SKM-1 treated with dmso at 0.1 percent for 144 hours (cell line): ENCODE measurements around the gene PRR14L.
A peak's percentile ranks its signal among the peaks of the same experiment; 100 is the strongest.
"Not testable (repeated sequence)": the region's sequence is repeated elsewhere in the genome, so short reads cannot be mapped to it uniquely, and the experiment has no call there.

Experiments used
- DNase-seq: peaks from one replicate; lab custom pipeline; 2025; ENCODE audit not compliant: unreplicated experiment; lab: John Stamatoyannopoulos, UW

PRR14L gene

DNA sequence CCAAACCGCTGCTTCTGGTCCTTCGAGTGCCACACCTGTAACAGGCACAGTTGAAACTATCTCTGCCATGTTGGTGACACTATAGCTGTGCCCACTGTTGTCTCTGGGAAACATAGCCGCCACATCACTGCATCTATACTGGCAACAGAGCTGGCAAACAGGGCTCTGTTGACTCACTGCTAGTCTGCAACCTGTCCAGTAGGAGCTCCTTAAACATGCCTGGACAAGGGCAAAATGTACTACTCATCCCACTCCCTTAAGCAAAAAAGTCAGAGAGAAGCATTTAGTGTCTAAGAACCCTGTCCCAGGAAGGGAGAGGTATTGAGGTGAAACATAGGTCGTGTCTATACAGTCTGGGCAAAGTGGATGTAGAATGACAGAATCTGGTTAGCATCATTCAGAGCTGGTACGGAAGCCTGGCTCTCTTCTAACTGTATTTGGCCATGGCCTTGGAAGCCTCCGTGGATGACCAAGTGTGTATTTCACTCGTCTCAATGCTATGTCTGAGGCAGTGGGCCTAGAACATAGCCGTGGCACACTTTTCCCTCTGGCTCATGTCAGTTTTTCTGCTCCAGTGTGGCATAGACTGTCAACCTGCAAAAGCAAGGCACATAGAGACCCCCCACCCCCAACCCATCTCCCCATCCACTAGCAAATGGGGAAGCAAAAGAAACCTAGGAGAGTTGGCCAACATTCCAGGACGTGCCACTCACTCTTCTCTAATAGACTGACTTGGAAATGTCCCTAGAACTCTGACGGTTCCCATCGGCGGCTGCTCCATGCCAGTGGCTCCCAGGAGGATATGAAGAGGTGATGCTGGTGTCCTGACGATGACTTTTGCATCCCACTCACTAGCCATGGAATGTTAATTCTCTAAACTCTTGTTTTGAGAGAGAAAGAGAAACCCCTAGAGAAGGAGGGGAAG is 66.5 kb downstream of the PRR14L start:
- no peak for DNase-seq

DNA sequence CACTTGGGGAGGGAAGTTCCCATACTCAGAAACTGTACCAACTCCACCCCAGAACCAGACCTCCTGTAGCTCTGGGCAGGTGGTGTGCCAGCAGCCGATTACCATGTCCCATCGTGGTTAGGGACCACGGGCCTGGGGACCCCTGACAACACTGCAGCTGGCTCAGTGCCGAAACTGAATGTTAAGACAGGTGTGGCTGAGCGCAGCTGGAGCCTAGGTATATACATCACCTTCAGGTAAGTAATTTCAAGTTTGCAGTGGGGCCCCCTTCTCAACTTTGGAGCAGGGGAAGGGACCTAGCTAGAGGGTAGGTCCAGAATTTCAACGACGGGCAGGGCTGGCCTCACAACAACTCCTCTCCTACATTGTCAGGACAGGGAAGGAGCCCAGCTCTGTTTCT is 67.2 kb downstream of the PRR14L start:
- DNase-seq: no peak

DNA sequence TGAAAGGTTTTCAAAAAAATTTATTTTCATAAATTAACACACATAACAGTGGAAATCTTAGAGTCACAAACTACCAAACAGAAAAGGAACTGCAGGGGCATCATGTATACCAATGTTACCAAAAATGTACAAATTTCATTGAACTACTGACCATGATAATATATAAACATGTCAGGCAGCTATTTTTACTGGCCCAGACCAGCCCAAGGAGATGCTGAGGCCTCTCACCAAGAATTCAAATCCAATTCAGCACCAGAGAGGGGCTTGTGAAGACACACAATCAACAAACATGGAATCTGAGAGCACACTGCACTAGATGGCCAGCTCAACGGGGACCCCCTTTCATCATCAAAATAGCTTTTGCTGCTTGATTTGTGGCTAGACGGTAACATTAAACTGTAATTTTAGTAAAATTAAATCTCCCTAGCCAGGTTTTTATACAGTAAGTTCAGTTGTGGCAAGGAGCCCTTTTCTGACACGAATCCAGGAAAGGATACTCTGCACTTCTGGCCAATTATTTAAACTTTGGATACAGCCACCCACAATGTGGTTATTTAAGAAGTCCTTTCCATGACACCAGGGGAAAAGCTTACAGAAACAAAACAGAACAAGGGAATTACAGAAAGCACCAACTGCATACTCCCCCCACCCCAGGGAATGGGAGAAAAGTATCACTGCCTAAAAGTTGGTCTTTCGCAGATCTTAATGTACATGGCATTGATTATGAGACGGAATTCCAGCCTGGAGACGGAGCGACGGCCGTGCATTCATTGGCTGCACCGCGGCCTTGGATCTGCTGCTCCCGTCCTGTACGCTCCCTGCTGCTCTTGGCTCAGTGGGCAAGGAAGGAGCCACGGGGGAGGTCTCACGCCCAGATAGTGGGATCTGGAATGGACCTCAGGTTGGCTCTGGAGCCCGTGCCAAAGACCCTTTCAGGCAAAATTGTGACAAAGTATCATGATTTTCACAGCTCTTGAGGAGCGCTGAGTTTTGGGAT is 68.3 kb downstream of the PRR14L start:
- no peak for DNase-seq

DNA sequence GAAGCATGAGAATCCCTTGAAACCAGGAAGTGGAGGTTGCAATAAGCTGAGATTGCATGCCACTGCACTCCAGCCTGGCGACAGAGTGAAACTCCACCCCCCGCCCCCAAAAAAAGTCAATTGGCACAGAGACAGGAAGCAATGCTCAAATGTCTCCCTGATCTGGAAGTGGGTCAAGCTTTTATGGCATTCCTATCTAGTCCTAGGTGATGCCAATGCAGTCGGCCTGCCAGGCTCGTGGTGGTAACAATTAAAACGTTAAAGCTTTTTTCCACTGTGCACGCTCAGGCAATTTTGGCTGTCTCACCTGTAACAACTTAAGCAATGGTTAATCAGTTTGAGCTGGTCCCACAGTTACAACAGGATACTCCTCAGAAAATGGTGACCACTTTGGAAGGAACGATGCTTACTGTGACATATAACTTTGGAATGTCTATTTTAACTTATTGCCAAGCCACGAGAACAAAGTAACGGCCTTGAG is 69.0 kb downstream of the PRR14L start:
- no peak for DNase-seq

DNA sequence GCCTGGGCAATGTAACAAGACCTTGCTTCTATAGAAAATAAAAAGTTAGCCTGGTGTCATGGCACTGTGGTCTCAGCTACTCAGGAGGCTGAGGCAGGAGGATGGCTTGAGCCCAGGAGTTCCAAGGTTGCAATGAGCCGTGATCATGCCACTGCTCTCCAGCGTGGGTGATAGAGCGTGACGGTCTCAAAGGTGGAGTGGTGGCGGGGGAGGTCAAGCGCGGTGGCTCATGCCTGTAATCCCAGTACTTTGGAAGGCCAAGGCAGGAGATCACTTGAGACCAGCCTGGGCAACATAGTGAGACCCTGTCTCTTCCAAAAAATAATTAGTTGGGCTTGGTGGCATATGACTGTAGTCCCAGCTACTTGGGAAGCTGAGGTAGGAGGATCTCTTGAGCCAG is 71.2 kb downstream of the PRR14L start:
- DNase-seq: no peak

DNA sequence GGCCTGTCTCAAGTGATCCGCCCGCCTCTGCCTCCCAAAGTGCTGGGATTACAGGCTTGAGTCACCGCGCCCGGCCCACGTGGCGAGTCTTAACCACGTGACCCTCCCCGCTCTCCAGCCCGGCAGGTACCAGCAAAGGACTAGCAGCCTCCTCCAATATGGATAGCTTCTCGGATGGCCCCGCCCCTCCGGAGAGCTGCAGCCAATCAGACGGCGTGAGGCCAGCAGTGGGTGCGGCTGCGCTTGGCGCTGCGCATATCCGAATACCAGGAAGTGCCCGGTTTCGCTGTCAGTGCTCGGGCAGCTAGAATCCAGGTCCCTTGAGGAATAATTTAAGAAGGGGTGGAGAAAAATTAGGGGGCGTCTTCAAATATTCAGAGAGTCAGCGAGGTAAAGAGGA is 73.2 kb downstream of the PRR14L start:
- no peak for DNase-seq

DNA sequence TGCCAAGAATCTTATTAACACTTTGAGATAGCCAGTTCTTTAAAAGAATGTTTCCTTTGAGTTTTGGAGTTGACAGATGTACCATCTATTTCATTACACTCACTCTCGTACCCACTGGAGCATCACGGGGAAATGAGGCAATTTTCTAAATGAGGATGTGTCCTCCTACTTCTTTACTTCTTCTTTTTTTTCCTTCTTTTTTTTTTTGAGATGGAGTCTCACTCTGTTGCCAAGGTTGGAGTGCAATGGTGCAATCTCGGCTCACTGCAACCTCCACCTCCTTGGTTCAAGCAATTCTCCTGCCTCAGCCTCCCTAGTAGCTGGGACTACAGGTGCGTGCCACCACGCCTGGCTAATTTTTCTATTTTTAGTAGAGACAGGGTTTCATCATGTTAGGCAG is 75.7 kb downstream of the PRR14L start:
- peak; percentile 93 for DNase-seq

DNA sequence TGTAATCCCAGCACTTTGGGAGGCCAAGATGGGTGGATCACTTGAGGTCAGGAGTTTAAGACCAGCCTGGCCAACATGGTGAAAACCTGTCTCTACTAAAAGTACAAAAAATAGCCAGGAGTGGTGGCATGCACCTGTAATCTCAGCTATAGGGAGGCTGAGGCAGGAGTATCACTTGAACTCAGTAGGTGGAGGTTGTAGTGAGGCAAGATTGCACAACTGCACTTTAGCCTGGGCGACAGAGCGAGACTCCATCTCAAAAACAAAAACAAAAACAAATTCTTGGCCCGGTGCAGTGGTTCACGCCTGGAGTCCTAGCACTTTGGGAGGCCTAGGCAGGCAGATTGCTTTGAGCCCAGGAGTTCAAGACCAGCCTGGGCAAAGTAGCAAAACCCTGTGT is 81.1 kb downstream of the PRR14L start:
- DNase-seq: not testable (repeated sequence)

DNA sequence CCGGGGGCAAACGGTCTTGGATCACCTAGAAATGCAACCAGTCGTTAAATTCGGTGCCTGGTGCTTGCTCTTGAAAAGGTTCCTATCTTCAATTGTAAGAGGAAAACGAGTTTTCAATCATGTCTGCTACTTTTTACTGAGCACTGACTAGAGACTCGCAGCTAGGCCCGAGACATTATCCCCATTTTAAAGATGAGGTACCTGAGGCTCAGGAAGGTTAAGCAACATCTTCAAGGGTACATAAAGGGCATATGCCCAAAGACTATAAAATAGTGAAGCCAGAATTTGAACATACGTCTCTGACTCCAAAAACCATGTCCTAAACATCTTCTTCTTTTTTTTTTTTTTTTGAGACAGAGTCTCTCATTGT is 87.3 kb downstream of the PRR14L start:
- DNase-seq: no peak

DNA sequence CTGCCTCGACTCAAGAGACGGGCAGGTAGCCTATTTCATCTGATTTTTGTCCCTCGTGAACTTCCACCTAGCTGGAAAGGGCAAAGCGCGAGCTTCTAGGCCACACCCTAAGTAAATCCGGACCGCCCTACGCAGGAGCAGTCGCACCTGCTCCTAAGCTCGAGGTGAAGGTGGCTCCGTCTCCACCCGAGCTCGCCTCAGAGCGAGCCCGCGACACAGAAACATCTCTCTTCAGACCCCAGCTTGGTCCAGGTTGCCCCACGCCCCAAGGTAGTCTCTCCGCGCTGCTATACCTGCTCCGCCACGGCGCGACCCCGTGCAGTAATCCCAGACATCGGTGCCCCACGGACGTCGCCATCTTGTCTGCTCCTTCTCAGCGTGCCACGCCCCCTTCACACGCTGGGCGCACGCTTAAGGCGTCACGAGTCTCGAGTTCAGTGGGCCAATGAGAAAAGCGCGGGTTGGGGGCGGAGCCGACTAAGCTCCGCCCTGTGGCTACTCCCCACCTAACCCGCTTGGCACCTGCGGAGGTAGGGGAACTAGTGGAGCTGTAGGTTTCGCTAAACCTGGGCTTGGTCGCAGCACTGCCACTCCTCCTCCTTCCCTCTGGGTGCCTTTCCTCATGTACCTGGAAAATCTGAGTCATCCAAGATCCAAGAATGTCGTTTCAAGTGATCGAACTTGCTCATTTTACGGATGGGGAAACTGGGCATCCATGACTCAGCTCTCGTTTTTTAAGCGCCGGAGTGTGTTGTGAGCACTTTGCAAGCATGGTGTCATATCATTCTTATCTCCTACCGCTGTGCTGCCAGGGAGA is 87.9 kb downstream of the PRR14L start, which contains the start of gene PISD:
Gene PISD (minus strand): TSS at position 365 of the 817 bp plus-strand sequence. CDS start 7 bp downstream, at position 358.
- peak; percentile 90 for DNase-seq

DNA sequence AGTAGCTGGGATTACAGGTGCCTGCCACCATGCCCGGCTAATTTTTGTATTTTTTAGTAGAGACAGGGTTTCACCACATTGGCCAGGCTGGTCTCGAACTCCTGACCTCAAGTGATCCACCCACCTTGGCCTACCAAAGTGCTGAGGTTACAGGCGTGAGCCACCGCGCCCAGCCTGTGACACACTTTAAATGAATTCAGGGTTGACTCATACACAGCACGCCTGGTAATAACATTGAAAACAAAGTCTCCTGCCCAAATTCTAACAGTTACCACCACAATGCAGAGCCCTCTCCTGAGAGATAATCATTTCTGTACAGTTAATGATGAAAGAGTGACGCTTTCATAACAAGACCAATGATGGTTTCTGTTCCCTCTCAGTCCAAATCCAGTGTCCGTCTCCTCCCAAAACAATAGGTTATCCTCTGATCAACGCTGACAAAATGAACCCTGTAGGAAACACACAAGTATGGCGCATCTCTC is 89.0 kb downstream of the PRR14L start:
- not testable (repeated sequence) for DNase-seq

DNA sequence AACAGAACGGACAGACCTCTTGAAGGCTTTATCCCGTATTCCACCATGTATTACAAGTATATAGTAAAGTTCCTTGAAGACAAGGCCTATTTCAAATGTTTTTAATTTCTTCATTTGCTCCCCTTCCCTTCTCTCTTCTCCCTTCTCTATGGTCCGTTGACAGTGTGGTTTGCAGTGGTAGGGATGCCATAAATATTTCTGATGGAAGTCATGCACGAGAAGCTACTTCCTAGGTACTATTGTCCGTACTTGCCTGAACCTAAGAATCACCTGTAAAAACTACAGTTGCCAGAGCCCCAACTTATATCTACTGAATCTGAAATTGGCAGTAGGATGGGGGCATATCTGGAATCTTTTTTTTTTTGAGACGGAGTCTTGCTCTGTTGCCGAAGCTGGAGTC is 90.7 kb downstream of the PRR14L start:
- DNase-seq: no peak

DNA sequence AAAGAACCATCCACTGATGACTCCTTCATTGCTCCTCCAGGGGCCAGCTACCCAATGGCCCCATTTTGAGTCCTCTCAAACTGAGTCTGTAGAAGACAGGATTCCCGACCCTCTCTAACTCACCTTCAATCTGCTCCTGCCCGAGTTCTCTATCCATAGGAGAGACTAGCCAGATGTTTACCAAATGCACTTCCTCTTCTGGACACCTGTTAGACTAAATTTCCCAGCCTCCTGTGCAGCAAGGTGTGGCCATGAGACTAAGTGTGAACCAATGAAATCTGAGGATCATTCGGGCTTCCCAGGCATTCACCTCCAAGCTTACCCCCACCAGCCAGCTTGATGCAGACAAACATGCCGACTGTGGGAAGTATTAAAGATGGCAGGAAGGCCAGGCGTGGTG is 95.5 kb downstream of the PRR14L start:
- no peak for DNase-seq

DNA sequence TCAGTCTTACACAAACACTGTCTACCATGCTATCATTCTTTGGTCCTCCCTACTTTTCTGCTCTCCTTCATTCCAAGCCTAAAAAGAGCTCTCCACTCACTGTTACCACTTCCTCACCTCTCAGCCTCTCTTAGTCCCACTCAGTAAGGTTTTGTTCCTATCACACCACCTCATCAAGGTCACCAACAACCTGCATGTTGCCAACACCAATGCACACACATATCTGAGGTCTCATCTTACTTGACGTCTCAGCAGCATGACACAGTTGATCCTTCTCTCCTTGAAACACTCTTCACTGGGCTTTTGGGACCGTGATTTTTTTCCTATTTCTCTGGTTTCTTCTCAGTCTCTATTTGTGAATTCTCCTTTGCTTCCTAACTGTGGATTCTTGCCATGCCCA is 96.0 kb downstream of the PRR14L start:
- no peak for DNase-seq

DNA sequence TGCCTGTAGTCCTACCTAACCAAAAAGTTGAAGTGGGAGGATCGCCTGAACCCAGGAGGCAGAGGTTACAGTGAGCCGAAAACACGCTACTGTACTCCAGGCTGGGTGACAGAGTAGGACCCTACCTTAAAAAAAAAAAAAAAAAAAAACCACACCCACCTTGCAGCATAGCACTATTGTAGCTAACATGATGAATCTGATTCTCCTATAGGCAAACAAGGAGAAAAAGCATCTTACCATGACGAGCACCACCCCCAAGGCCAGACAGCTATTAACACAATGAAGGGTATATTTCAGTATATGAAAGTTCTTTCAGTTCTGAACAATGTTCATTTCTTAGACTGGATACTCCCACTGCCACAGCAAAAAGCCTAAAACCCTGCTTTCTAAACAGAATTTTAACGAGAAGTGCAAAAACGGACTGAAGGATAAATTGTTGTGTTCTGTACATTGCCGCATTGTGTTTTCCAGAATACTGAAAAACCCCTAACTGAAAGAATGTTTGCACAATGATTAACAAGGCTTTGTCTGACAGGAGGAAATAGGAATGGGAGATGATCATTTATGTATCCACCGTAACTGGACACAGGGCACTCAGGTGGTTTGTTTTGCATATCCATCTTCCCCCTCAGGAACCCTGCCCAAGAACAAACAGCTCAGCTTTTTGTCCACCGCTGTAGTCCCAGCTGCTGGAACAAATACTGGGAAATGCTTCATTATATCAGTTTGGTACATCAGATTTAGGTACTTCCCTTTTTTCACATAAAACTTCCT is 96.8 kb downstream of the PRR14L start:
- no peak for DNase-seq

DNA sequence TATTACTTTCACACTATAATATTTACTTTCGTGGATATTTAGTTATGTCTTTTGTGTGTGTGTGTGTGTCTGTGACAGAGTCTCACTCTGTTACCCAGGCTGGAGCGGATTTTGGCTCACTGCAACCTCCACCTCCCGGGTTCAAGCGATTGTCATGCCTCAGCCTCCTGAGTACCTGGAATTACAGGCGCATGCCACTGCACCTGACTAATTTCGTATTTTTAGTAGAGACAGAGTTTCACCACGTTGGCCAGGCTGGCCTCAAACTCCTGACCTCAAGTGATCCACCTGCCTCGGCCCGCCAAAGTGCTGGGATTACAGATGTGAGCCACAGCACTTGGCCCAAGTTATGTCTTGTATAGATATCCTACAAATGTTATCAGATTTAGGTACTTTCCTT is 97.8 kb downstream of the PRR14L start:
- DNase-seq: no peak

DNA sequence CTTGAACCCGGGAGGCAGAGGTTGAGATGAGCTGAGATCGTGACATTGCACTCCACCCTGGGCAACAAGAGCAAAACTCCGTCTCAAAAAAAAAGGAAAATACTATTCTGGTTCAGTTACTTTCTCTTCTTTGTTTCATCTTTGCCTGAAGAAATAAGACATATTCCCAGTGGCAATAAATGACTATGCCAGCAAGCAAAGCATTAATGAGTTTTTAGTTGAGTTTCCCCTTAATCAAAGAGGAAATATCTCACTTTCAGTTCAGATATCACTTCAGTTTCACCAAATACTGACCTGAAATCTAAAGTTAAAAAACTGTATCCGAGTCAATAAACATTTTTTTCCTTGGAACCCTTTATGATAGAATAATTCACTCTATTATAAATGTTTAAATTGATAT is 98.3 kb downstream of the PRR14L start:
- no peak for DNase-seq

DNA sequence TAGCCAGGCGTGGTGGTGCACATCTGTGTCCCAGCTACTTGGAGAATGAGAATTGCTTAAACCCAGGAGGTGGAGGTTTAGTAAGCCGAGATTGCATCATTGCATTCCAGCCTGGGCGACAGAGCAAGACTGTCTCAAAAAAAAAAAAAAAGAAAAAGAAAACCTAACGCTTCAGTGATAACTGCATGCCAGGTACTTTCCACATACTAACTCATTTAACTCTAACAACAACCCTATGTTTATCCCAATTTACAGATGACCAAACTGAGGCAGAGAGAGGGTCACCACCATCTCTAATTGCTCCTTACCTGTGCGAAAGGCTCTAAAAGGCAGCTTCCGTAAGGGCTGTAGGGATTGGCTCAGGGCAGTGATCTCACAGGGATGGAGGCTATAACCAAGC is 99.5 kb downstream of the PRR14L start:
- no peak for DNase-seq

DNA sequence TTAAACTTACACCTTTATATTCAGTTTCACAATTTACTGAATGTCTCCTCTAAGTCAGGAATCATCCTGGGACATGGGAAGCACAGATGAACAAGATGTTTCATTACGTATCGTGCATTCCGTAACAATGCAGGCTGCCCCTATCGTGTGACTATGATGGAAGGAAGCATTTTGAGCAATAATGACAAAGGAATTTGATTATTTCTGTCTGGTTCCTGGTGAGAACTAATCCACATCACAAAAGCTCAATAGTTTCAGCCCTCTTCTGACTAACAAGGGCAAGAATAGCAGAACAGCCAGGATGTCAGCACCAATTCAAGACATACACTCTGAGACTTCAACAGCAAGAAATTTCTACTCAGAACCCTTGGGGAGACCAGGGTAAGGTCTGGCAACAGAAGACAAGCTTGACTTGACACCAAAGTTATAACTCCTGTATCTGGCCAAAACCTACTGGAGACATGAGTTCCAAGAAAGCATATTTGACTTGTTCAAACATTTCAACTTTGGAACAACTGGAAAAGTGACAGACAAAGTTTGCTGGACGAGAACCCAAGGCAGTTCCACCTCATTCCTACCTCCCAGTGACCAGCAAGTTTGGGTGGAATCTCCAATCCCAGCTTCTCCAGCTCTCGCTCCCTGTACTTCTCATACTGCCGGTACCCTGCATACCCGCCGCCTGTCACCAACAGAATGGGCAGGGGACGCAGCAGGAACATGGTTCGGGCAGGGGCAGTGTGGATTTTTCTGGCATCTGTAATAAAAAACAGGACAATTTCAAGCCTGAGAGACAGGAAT is 102.2 kb downstream of the PRR14L start:
- no peak for DNase-seq
